ENCODE measurements around the gene ESR1.
"Not testable (repeated sequence)": the region's sequence is repeated elsewhere in the genome, so short reads cannot be mapped to it uniquely, and the experiment has no call there.

Gene ESR1

GRCh38 chr6:151814614-151815013, 7.1 kb downstream of the ESR1 start:
- no peak for DNase-seq

GRCh38 chr6:151822252-151823111, 15.0 kb downstream of the ESR1 start:
- no peak for DNase-seq

DNA sequence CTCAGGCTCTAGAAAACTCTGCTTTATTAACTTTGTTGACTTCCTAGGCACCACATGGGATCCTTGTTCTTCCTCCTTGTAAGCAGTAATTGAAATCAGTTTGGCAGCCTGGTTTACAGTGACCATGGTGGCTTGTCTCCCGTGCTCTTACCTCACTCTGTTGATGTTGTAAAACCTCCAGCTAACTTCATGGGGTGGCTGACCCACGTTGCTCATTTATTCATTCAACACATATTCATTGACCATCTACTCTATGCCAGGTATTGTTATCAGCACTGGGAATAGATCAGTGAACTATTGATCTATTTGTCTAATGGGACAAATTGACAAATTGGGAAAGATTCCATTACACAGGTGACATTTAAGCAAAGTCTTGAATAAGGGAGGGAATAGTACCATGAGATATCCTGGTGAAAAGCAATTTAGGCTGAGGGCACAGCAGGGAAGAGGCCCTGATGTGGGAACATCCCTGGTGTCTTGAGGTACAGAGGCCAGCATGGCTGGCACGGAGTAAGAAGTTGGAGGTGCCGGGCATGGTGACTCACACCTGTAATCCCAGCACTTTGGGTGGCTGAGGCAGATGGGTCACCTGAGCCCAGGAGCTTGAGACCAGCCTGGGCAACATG, 19.1 kb downstream of the ESR1 start:
- DNase-seq = no peak

- DNase-seq = no peak
Observed at GRCh38 chr6:151832710-151833109, 25.2 kb downstream of the ESR1 start.

- DNase-seq = no peak
Observed at GRCh38 chr6:151835396-151835795, 27.9 kb downstream of the ESR1 start.

DNA sequence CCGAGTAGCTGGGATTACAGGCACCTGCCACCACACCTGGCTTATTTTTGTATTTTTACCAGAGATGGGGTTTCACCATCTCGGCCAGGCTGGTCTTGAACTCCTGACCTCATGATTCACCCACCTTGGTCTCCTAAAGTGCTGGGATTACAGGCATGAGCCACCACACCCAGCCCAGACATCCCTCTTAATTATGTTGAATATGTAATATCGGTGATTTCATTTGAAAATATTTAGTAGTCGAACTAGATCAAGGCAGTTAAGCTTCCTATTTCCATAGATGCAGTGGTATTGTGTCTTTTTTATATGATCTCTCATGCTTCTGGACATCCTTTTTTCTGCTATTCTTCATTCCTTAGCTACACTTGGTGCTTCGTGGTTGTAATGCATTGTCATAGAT, 29.7 kb downstream of the ESR1 start:
- DNase-seq = no peak

DNA sequence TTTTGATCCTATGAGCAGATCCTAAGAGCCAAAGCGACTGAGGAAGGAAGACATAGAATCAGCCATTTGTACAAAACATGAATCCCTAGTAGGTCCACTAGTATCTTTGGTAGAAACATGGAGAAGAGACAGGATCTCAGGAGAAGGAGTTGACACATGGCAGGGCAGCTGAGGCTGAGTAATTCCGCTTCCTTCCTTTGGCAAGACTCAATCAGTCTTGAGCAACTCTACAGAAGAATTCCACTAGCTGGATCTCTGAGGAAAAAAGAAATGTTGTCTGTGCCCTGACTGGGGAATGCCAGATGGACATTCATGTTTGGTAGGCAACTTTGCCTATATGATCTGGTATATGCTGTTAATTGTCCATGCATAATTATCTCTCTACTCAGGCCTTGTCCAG, 35.3 kb downstream of the ESR1 start:
- no peak for DNase-seq

- no peak for DNase-seq
Observed at GRCh38 chr6:151847064-151847463, 39.6 kb downstream of the ESR1 start.

DNA sequence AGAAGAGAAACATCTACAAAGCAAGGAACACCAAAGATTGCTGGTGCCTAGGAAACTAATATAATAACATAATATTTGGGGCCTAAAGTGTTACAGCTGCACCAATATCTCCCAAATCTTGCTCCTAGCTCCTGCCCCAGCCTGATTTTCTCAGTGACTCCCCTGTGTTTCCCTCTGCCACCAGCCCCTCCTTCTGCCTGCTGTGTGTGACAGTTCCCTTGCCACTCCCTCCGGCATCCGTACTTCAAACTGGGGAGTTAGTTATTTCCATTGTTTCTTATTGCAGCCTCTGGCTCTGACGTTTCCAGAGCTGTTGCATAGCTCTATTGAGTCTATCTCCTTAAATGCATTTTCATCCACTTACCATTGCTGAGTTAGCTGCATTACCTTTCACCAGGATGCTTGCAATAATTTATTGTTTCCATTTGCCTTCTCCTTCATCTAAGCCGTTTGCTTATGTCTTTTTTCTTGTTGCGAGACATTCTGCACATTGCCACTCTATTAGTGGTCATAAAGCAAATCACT, 43.1 kb downstream of the ESR1 start:
- no peak for DNase-seq

- DNase-seq = no peak
Observed at GRCh38 chr6:151858294-151858693, 50.8 kb downstream of the ESR1 start.

DNA sequence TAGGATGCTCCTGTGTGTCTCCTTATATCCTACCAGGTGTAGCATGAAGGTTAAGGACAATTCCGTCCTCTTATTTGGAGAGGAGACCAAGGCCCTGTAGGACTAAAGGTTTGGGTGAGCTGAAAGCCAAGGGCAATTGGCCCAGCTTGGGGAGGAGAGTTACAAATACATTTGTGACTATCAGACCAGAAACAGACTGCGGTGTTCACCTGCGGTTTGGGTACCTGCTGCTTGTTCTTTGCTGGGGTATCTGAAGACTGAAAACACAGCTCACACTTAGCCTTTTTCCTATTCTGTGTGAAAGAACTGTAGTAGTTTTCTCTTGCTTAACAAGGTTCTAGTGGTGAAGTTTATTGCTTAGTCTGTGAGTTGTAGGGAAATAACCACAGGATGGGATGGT, 55.0 kb downstream of the ESR1 start:
- DNase-seq = no peak

DNA sequence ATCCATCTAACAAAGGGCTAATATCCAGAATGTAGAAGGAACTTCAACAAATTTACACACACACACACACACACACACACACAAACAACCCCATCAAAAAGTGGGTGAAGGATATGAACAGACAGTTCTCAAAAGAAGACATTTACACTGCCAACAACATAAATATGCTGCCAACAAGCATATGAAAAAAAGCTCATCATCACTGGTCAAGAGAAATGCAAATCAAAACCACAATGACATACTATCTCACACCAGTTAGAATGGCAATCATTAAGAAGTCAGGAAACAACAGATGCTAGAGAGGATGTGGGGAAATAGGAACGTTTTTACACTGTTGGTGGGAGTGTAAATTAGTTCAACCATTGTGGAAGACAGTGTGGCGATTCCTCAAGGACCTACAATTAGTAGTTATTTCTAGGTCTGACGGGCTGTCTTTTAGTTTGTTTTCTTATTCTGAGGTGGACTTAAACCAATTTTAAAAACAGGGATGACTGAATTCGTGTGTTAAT, 59.9 kb downstream of the ESR1 start:
- not testable (repeated sequence) for DNase-seq

DNA sequence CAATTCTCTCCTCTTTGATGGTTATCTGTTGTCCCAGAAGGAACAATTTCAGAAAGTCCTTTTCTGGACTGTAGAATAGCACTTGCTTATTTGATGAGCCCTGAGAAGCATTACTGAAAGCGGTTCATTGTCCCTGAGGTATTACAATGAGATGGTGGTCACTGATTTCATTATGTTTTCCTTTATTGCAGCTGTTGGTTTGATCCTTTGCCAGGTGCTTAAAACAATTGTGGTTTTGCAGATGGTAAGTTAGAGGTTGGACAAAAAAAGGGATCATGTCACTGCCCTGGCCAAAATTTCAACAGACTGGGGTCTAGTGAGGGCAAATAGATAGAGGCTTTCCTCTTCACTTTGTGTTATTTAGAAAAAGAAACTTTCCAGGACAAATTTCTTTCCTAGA, 61.9 kb downstream of the ESR1 start:
- no peak for DNase-seq

GRCh38 chr6:151869787-151870186, 62.3 kb downstream of the ESR1 start:
- DNase-seq = no peak

DNA sequence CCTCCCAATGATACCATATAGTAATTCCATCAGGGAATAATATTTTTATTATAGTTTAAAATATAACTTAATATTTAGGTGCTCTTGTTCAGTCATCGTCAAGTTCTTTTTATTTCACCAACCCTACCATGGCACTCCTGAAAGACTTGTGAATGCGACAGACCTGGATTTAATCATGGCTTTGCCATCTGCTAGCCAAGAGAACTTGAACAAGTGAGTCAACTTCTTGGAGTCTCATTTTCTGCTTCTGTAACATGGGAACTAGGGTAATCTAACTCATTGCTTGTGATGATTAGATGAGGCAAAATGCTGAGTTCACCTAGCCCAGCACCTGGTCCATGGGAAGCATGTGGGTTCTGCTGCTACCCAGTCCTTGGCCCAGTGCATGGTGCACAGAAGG, 62.9 kb downstream of the ESR1 start:
- DNase-seq = no peak

DNA sequence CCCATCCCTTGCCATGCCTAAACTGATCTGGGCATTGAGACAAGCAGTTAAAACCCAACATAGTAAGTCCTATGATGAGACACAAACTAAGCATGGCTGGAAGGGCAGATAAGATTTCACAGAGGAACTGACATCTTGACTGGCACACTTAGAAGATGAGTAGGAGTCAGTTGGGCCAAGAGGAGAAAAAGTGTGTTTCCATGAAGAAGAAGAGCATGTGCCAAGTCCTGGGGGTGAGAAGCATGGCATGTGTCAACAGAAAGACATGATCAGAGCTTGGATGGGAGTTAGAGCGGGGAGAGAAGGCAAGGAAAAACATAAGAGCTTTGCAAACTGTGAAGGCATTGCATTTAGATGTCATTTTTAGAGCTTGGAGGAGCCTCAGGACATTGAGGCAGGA, 68.0 kb downstream of the ESR1 start:
- no peak for DNase-seq

DNA sequence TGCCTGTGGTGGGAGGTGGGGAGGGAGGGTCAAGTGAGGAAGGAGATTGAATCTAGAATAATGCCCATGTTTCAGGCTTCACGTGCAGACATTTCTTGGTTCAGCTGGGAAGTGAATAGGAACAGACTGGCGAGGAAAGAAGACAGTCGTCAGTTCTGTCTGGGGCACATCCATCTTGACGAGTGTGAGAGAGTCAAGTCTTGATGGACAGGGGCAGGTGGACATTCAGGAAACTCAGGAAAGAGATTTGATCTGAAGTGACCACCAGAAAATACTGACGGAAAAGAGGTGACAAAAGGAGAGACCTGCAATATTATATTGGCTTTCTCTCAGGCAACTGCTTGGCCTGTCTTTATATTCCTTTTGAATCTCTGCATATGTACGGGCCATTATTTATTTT, 68.6 kb downstream of the ESR1 start:
- no peak for DNase-seq

DNA sequence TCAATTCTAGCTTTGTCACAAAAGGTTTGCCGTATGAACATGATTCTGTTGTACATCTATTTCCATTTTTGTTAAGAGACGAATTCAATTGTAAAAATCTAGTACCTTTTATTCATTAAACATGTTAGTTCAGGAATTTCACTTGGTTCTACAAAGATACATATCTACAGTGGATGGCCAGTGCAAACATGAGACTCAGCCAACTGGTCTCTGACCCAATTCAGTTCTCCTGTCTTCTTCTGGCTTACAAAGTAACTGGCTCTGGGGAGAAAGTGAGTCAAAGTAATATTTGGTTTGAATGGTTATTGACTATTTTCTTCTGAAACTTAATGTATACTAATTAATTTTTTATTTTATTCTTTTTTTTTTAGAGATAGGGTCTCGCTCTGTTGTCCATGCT, 70.0 kb downstream of the ESR1 start:
- no peak for DNase-seq

DNA sequence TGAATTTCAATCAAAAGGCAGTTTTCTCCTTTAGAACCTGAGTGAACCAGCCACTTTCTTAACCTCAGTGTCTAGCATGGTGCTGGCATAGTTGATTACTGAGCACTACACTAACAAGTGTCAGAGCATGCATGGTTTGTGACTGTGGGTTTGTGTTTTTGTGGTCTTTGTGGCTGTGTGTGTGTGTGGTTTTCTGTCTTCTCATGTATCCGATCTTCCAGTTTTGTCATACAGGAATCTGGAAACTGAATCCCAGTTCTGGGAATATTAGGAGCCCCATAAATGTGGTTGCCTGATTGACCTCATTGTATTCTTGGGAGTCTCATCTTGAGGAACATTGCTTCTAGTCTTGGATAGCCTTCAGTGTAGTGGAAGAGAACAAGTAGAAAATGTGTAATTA, 73.7 kb downstream of the ESR1 start:
- DNase-seq = no peak

- DNase-seq = no peak
Observed at GRCh38 chr6:151882206-151882605, 74.7 kb downstream of the ESR1 start.

DNA sequence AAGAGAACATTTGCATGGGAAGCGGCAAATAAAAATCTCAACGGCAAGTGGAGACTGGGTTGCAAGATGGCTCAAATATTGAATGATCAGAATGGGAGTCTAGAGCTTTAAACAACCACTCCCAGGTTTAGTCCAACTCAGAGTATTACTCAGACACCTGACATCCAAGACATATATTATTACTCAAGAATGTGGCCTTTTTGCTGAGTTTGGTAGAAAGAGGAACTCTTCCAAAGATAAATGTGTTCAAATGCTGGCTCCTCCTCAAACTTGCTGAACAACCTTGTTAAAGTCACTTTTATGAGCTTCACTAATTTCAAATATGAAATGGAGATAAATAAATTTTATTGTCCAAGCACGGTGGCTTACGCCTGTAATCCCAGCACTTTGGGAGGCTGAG, 77.8 kb downstream of the ESR1 start:
- DNase-seq = no peak

GRCh38 chr6:151891524-151891923, 84.0 kb downstream of the ESR1 start:
- DNase-seq = no peak

GRCh38 chr6:151894426-151894825, 86.9 kb downstream of the ESR1 start:
- DNase-seq = not testable (repeated sequence)

- not testable (repeated sequence) for DNase-seq
Observed at GRCh38 chr6:151899221-151899620, 91.7 kb downstream of the ESR1 start.
